Stimulated activated CD4-positive, alpha-beta T cell treated with anti-CD3 and anti-CD28 coated beads, Interleukin-4, amount 100 ng/mL, for 48 hours (primary cell): ENCODE results near the gene ZSWIM4.
"Not testable (repeated sequence)": the region's sequence is repeated elsewhere in the genome, so short reads cannot be mapped to it uniquely, and the experiment has no call there.

Experiments used
- DNase-seq, 2 donors: peaks; one replicate each; pipeline ENCODE4 v3.0.0-alpha.2; 2020; ENCODE audit warnings: low read depth in 2 of 2

The ZSWIM4 gene

DNA sequence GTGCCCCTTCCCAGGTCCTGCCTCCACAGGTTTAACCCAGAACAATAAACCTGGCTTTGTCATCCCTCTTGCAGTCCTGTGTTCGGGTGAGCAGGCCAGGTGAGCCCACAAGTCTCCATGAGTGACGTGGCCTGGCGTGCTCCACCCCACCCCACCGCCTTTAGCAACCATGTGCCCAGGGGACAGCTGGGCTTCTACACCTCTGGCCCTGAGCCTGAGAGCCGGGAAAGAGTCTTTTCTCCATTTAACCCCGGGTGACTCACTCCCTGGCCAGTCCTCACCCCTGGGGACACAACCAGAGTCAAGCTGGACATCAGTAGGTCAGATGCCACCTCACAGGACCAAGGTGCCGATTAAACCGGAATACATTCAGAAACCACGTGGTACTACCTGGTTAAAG is 16.8 kb upstream of the ZSWIM4 start:
- no peak for DNase-seq

DNA sequence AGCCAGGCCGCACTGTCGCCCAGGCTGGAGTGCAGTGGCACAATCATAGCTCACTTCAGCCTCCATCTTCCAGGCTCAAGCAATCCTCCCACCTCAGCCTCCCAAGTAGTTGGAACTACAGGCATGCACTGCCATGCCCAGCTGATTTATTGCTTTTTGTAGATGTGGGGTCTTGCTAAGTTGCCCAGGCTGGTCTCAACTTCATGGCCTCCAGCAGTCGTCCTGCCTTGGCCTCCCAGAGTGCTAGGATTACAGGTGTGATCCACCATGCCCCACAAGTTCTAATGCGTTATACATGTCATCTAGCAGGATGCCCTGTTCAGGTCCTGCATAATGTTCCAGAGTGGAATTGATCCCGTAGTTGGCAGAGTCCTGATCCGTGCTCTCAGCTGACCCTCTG is 16.4 kb upstream of the ZSWIM4 start:
- no peak for DNase-seq

DNA sequence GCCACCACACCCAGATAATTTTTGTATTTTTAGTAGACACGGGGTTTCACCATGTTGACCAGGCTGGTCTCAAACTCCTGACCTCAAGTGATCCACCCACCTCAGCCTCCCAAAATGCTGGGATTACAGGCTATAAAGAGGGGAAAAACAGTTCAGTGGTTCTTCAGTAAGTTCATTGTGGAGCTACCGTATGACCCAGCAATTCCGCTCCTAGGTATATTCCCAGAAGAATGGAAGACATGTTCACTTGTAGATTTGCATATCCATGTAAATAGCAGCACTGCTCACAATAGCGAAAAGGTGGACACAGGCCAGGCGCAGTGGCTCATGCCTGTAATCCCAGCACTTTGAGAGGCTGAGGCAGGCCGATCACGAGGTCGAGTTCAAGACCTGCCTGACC is 15.4 kb upstream of the ZSWIM4 start:
- DNase-seq, result not testable (repeated sequence)

DNA sequence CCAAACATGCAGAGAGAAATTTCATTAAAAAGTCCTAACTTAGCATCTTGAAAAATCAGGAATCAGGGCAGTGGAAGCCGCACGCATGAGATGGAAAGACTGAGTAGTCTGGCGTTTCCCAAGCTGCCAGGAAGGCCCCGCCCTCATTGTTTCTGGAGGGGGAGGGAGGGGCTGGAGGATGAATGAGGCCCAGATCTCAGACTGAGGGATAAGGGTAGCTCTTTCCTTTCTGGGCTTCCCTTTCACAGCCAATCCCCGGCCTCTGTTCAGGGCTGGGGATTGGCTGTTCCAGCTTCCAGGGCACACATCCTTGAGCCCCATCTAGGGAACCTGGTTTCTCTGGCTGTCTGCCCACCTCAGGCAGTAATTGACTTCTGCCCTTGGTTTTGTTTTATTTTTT is 13.7 kb upstream of the ZSWIM4 start:
- DNase-seq, result no peak

DNA sequence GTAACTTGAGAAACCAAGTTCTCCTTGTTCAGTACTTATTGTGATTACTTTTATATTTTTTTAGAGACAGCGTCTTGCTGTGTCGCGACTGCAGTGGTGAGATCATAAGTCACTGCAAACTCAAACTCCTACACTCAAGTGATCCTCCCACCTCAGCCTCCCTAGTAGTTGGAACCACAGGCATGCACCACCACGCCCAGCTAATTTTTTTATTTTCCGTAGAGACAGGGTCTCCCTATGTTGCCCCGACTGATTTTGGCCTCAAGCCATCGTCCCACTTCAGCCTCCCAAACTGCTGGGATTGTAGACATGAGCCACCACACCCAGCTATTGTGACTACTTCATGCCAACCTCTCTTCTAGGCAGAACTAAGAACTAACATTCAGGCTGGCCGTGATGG is 12.7 kb upstream of the ZSWIM4 start:
- no peak for DNase-seq

DNA sequence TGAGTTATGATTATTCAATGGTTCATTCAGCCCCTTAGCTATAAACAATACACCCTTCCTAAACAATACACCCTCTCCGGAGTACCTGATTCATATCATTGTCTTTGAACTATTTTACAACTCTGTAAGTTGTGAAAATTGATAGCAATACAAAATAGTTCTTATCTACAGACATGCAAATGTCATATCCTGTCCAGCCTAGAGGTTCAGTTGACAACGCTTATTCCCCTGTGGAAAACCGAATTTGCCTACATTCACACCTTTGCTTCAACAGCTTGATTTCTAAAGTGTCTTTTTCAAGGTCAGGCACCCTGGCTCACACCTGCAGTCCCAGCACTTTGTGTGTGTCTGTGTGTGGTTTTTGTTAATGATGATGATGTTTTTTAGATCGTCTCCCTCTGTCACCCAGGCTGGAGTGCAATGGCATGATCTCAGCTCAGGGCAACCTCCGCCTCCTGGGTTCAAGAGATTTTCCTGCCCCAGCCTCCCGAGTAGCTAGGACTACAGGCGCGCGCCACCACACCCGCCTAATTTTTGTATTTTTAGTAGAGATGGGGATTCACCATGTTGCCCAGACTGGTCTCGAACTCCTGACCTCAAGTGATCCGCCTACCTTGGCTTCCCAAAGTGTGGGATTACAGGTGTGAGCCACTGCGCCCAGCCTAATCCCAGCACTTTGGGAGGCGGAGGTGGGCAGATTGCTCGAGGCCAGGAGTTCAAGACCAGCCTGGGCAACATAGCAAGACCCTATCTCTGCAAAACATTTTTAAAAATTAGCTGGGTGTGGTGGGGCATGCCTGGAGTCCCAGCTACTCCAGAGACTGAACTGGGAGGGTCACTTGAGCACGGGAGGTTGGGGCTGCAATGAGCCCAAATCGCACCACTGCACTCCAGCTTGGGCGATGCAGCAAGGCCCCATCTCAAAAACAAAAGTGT is 11.4 kb upstream of the ZSWIM4 start:
- no peak for DNase-seq

DNA sequence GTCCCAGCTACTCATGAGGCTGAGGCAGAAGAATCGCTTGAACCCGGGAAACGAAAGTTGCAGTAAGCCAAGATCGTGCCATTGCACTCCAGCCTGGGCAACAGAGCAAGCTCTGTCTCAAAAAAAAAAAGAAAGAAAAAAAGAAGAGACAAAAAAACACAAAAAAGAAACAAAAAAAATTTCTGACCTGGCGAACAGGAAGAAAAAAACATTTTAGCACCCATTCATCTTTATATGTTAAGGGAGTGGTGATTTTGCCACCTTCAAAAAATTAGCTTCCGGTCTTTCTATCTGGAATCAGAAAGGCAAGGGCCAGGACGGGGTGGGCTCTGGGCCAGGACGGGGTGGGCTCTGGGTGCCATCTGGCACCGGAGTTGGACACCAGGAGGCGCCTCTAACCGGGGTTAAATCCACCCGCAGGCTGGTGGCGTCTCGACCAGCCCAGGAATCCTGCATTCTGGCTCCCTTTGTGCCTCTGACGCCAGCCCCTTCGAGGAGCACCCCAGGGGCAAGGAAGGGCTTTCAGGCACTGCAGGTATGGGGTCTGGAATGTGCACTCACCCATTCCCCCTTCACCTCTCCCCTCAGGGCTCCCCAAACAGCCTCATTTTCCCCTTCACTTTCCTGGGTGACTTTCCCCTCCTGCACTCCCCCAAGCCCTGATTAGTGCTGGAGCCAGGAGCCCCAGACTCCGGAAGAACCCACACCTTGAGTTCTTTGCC is 10.4 kb upstream of the ZSWIM4 start:
- DNase-seq, result peak; percentile 65 to 66

DNA sequence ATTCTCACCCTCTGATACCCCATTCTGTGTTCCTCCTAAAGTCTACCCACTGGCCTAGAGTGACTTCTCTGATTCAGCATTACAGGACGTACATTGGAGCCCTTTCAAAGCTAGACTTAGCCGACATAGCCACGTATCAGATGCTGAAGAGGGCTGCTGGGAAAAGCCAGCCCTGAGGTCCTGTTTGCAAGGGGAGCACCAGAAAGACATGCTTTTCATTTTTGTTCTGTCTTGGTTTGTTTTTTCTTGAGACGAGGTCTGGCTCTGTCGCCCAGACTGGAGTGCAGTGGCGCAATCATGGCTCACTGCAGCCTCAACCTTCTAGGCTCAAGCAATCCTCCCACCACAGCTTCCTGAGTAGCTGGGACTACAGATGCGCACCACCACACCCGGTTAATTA is 6.3 kb upstream of the ZSWIM4 start:
- no peak for DNase-seq

DNA sequence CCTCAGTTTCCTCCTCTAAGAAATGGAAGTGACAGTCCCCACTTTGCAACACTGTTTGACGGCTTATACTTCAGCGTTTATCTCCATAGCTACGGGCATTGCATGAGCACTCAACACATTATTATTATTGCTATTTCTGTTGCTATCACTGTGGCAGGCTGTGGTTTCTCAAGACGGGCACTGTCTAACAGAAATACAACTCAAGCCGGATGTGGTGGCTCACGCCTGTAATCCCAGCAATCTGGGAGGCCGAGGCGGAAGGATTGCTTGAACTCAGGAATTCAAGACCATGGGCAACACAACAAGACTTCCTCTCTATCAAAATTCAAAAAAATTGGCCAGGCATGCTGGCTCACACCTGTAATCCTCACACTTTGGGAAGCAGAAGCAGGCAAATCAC is 4.9 kb upstream of the ZSWIM4 start:
- DNase-seq, result no peak

DNA sequence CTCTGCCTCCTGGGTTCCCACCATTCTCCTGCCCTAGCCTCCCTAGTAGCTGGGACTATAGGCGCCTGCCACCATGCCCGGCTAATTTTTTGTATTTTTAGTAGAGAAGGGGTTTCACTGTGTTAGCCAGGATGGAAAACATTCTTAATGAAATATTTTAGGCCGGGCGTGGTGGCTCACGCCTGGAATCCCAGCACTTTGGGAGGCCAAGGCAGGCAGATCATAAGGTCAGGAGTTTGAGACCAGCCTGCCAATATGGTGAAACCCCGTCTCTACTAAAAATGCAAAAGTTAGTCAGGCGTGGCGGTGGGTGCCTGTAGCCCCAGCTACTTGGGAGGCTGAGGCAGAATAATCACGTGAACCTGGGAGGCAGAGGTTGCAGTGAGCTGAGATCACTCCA is 1.9 kb upstream of the ZSWIM4 start:
- DNase-seq, result not testable (repeated sequence)

DNA sequence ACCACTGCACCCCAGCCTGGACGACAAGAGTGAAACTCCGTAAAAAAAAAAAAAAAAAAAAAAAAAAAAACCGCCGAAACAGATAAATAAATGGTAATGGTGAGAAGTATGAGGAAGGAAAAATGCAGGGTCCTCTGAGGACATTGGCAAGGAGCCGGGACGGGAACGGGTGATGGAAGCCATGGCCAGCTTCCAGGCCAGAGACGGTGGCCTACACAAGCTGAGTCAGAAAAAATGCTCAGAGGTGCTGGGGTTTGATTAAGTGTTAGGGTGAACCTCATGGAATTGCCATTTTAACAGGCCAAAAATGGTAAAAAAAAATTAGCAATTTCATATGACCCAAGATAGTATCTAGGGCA is 866 bp upstream of the ZSWIM4 start:
- no peak for DNase-seq

DNA sequence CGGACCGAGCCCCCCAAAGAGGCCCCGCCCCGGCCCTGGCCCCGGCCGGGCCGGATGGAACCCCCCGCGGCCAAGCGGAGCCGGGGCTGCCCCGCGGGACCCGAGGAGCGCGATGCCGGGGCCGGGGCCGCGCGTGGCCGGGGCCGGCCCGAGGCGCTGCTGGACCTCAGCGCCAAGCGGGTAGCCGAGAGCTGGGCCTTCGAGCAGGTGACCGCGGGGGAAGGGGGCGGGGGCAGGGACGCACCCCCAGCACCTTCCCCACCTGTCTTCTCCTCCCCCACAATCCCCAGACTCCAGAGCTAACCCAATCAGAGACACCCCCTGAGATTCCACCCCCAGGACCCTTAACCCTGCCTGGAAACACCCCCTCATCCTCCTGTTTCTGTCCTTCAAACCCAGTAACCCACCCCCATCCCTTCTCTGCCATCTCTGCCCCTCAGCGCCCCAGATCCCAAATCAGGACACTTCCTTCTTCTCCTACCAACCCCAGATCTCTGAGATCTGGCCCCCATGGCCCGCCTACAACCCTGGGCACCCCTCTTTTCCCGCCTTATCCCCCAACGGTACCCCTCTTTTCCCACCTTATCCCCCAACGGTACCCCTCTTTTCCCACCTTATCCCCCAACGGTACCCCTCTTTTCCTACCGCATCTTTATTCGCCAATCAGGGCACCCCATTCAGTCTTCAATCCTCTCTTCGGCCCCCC is 505 bp downstream of the ZSWIM4 start:
- DNase-seq, result no peak

DNA sequence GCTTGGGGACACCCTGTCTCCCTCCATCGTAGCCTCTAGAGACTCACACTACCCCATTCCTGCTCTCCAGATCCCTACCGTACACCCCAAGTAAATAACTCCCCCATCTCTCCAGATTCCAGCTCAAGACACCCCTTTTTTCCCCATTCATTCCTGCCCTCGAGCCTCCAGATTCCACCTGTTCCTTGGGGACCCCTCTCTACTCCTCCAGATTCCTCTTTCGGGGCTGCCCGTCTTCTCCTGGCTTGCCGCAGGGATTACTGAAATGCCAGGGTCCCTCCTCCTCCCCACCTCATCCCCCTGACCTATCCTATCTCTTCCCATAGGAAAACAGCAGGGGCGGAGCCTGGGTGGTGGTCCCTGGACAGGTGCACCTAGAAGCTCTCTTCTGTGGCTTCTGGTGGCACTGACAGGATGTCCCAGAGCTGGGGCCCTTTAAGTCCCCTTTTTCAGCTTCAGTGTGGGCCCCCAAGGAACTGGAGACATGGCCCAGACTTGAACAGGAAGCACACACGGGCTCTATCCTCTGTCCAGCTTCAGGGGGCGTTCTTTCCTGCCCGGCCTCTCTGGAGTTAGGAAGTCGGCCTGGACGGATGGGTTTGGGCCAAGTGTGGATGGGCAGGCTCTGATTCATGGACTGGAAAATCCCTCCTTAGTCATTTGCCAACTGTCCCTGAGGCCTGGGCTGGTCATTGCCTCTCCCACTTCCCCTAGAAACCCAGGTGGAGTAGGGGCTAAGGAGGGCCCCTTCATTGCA is 1.2 kb downstream of the ZSWIM4 start:
- DNase-seq, result no peak

DNA sequence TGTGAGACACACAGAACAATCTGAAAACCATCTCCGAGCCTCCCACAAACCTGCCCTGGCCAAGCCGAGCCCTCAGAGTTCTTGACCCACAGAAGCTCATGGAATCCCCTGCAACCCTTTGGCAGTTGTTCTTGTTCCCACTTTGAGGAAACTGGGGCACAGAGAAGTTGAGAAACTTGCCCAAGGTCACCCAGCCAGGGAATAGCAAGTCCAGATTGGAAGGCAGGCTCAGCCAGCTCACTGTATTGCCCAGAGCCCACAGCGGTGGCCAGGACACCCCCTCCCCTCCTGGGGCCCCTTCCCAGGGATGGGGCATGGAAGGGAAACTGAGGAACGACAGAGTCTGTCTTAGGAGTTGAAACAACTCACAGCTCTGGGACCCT is 1.8 kb downstream of the ZSWIM4 start:
- DNase-seq, result no peak

DNA sequence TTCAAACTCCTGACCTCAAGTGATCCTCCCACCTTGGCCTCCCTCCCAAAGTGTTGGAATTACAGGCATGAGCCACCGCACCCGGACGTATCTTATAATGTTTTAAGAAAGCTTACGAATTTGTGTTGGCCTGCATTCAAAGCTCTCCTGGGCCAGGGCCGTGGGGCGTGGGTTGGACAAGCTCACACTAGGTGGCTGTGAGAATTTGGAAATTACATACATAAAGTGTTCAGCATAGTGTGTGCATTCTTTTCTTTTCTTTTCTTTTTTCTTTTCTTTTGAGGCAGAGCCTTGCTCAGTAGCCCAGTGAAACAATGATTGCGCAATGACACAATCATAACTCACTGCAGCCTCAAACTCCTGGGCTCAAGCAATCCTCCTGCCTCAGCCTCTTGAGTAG is 2.6 kb downstream of the ZSWIM4 start:
- DNase-seq, result no peak

DNA sequence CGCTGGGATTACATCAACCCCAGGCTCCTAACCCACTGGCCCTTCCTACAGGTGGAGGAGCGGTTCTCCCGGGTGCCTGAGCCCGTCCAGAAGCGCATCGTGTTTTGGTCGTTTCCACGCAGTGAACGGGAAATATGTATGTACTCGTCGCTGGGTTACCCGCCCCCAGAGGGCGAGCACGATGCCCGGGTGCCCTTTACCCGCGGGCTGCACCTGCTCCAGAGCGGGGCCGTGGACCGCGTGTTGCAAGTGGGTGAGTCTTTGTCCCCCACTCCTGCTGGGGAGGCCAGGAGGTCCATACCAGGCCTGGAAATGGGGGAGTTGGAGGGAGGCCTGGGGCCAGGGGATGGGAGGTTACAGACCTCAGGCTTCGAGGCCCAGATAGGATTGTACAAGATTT is 4.4 kb downstream of the ZSWIM4 start:
- no peak for DNase-seq

DNA sequence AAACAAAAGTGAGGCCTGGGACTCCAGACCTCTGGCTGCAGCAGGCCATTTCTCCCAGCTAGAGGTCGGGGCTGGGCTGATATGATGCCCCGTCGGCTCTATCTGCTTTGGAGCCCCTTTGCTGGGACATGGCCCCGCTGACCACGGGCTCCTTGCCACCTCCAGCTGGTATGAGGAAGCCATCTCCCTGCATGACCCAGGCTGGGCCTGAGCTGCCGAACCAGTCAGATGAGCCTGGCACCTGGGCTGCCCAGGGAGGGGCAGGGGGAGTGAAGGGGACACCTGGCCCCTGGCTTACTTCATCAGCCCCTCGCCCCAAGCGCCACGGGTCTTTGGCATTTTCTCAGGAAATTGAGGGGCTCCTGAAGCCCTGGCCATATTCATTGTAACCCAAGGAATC is 7.8 kb downstream of the ZSWIM4 start:
- no peak for DNase-seq

DNA sequence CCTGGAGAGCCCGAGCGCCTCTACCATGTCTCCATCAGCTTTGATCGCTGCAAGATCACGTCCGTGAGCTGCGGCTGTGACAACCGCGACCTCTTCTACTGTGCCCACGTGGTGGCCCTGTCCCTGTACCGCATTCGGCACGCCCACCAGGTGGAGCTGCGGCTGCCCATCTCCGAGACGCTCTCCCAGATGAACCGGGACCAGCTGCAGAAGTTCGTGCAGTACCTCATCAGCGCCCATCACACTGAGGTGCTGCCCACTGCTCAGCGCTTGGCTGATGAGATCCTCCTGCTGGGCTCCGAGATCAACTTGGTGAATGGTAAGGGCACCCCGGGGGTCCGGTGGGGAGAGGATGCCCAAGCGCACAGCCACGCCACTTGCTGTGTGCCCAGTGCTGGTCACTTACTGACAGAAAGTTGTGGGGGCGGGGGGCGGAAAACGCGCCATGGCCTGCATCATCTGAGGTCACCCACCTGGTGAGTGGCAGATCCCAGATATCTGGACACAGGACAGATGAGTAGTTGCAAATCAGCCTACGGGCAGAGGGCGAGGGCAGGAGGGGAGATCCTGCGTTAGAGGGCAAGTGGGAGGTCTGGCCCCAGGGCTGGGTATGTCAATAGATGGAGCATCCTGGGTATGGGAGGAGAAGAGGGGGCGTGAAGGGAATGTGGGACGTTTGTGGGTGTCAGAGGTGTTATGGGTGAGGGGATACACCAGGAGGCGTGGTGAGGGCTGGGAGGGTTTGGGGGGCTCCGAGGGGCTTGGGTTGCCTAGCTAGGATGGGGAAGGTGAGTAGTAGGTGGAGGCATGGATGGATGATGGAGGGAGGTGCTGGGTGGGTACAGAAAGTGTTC is 9.8 kb downstream of the ZSWIM4 start:
- no peak for DNase-seq

DNA sequence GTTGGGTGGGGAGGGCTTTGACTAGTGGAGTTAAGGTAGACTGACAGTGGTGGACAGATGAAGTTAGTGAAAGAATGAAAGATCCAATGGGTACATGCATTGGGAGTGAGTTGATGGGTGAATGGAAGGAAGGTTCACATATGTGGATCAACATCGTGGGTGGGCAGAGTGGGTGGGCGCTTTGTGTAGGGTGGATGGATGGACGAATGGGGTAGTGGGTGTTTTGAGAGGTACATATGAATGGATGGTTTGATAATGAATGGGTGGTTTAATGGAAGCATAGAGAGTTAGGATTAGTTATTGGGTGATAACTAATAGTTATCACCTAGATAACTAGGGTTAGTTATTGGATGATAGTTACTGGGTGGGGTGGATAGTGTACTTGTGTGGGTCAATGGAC is 11.5 kb downstream of the ZSWIM4 start:
- DNase-seq, result no peak

DNA sequence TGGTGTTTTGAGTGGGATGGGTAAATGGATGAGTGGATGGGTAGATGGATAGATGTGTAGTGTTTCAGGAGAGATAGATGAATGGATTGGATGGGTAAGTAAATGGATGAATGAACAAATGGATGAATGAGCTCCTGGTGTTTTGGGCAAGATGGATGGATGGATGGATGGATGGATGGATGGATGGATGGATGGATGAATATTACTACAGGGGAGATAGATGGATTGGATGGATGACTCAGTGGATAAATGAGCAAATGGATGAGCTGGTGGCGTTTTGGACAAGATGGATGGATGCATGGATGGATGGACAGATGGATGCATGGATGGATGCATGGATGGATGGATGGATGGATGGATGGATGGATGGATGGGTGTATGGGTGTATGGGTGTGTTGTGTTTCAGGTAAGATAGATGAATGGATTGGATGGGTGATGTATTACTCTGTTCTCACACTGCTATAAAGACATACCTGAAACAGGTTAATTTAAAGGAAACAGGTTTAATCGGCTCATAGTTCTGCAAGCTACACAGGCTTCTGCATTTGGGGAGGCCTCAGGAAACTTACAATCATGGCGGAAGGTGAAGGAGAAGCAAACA is 12.3 kb downstream of the ZSWIM4 start:
- no peak for DNase-seq

DNA sequence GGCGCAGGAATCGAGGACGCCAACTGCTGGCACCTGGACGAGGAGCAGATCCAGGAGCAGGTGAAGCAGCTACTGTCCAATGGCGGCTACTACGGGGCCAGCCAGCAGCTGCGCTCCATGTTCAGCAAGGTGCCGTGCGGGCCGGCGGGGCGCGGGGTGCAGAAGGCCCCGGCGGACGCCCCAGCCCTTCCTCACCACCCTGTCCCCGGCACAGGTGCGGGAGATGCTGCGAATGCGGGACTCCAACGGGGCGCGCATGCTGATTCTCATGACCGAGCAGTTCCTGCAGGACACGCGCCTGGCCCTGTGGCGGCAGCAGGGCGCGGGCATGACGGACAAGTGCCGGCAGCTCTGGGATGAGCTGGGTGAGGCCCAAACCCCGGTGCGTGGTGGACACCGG is 13.6 kb downstream of the ZSWIM4 start:
- no peak for DNase-seq
